GM12878 (cell line): ENCODE data around the gene MARCHF10. TPM values are rescaled to one million over a fixed set of nuclear protein-coding genes. Genes with fewer than 3 reads are reported as not detected.

ENCODE experiments used
- ATAC-seq: fragments of 200-7000 bp; cut with Tn5 transposase; 3 replicates; pipeline ENCODE4 v1.9.1; 2020; ENCODE audit warnings: mild to moderate bottlenecking, moderate library complexity
- BruUV-seq: library from RNA; stranded (reverse); fragments of 400-500 nt; replicated peaks from 2 replicates; lab custom pipeline; 2021; lab: Mats Ljungman, UMichigan
- CTCF ChIA-PET: fragments of 300-600 bp; sonication (Branson Sonifier 250); formaldehyde crosslinking; extraction: SDS; loops from one replicate; lab custom pipeline; 2021; ENCODE audit warnings: inconsistent platforms; lab: Yijun Ruan, JAX
- POLR2A ChIA-PET: fragments of 350-600 bp; formaldehyde crosslinking; extraction: SDS; loops from one replicate; lab custom pipeline; 2021; ENCODE audit warnings: inconsistent platforms; lab: Charles Lee
- RAD21 ChIA-PET: fragments of 300-600 bp; sonication (Branson Sonifier 250); formaldehyde crosslinking; loops from one replicate; lab custom pipeline; 2023; ENCODE audit warnings: antibody characterized with exemption; ENCODE audit not compliant: unreplicated experiment; lab: Charles Lee
- SMC1A ChIA-PET: fragments of 300-600 bp; sonication (Branson Sonifier 250); formaldehyde crosslinking; loops from one replicate; lab custom pipeline; 2023; ENCODE audit not compliant: unreplicated experiment, uncharacterized antibody; lab: Charles Lee
- DNase-seq: peaks from one replicate; pipeline ENCODE4 v3.0.0-alpha.2; 2011; ENCODE audit warnings: low read depth, low spot score
- FAIRE-seq: peaks from 3 replicates; lab custom pipeline; 2011; peaks lifted over from hg19 to GRCh38; lab: Jason Lieb, UNC
- H2AFZ ChIP-seq: 2 replicates; pipeline ENCODE4 v1.6.0; 2011; ENCODE audit warnings: low read depth, low read length, control low read depth; ENCODE audit not compliant: control insufficient read depth
- H3K27ac ChIP-seq: 2 replicates; pipeline ENCODE4 v1.5.1; 2011; ENCODE audit warnings: control low read depth; ENCODE audit not compliant: control insufficient read depth, insufficient read depth
- H3K27me3 ChIP-seq, 2 experiments: replicated peaks in 1 of 2; 2 replicates each; pipeline versions ENCODE4 v1.6.0 to v1.6.1; 2011; ENCODE audit warnings: low read length in 1 of 2; ENCODE audit not compliant: control insufficient read depth in 2 of 2, insufficient read depth in 2 of 2
- H3K36me3 ChIP-seq, 2 experiments: 2 replicates each; pipeline ENCODE4 v1.5.1; 2011; ENCODE audit warnings: low read length in 1 of 2; ENCODE audit not compliant: control insufficient read depth in 2 of 2, insufficient read depth in 2 of 2
- H3K4me1 ChIP-seq: 2 replicates; pipeline ENCODE4 v1.6.1; 2011; ENCODE audit warnings: mild to moderate bottlenecking, low read length, moderate library complexity, mixed read lengths; ENCODE audit not compliant: control insufficient read depth, insufficient read depth
- H3K4me2 ChIP-seq: 2 replicates; pipeline ENCODE4 v1.6.0; 2011; ENCODE audit warnings: control low read depth; ENCODE audit not compliant: control insufficient read depth, insufficient read depth
- H3K4me3 ChIP-seq: fragments of 200-600 bp; sonication (generic); 2 replicates; pipeline ENCODE4 v1.5.1; 2016
- H3K79me2 ChIP-seq: 2 replicates; pipeline ENCODE4 v1.6.0; 2011; ENCODE audit warnings: low read length; ENCODE audit not compliant: control insufficient read depth, insufficient read depth
- H3K9ac ChIP-seq: 2 replicates; pipeline ENCODE4 v1.8.0; 2011; ENCODE audit warnings: low read length, control low read depth, mixed read lengths; ENCODE audit not compliant: control insufficient read depth, insufficient read depth
- H3K9me3 ChIP-seq: replicated peaks from 3 replicates; pipeline ENCODE4 v1.5.1; 2011; ENCODE audit warnings: mild to moderate bottlenecking, low read length; ENCODE audit not compliant: control insufficient read depth, insufficient read depth
- H4K20me1 ChIP-seq: 2 replicates; pipeline ENCODE4 v1.6.0; 2011; ENCODE audit not compliant: control insufficient read depth, insufficient read depth
- E2F8 ChIP-seq: fragments of 450-650 bp; IDR thresholded peaks from 2 replicates; pipeline ENCODE4 v1.6.1; 2018; ENCODE audit warnings: mild to moderate bottlenecking, low read depth, moderate library complexity; ENCODE audit not compliant: partially characterized antibody
- IKZF2 ChIP-seq, 2 experiments: fragments of 450-650 bp; IDR thresholded peaks; 2 replicates each; pipeline ENCODE4 v1.6.1; 2017; ENCODE audit warnings: mild to moderate bottlenecking in 2 of 2, moderate library complexity in 2 of 2
- NFIC ChIP-seq: IDR thresholded peaks from 2 replicates; pipeline ENCODE4 v1.6.1; 2012; ENCODE audit warnings: low read depth, mild to moderate bottlenecking, inconsistent platforms, low read length, moderate library complexity
- RUNX3 ChIP-seq: IDR thresholded peaks from 2 replicates; pipeline ENCODE4 v1.6.1; 2012; ENCODE audit warnings: low read length, inconsistent platforms
- SIN3A ChIP-seq: IDR thresholded peaks from 2 replicates; pipeline ENCODE4 v1.6.1; 2012; ENCODE audit warnings: low read depth, low read length, improper control_type of control experiment
- ZBTB33 ChIP-seq: fragments of 450-650 bp; IDR thresholded peaks from 2 replicates; pipeline ENCODE4 v1.6.1; 2017; ENCODE audit warnings: mild to moderate bottlenecking
- WGBS: methylation state at CpG from one replicate; pipeline ENCODE4 v1.1.6; 2016; ENCODE audit warnings: low lambda C conversion rate; ENCODE audit not compliant: insufficient replicate concordance, insufficient coverage; ENCODE audit errors: missing lambda C conversion rate; 5-methylcytosine and 5-hydroxymethylcytosine counted together
- in situ Hi-C: fragments of 300-500 bp; cut with MboI; formaldehyde crosslinking; loops from 9 replicates; pipeline ENCODE4 v1.14.3; 2018; ENCODE audit warnings: mixed read lengths
- intact Hi-C: fragments of 100-400 bp; cut with micrococcal nuclease; formaldehyde crosslinking; loops from one replicate; pipeline ENCODE4 v1.14.2; 2022; ENCODE audit not compliant: unreplicated experiment
- polyA plus RNA-seq, 11 experiments: library from polyadenylated mRNA; depleted of rRNA in 4 of 11; unstranded in 6 of 11; stranded (reverse) in 5 of 11; fragments of >200 nt; fragmentation: Nextera tagmentation in 4 of 11; fragmentation: Illumina TruSeq in 1 of 11; extraction: Ambion mirVana in 4 of 11; extraction: Trizol in 1 of 11; gene quantifications; 1 replicate in 1 of 11; 2 replicates in 10 of 11; pipeline versions ENCODE4 v1.2.1 to v1.2.3, GENCODE V29; 2011 to 2016; ENCODE audit warnings: inconsistent platforms in 2 of 11, missing spikeins in 2 of 11, low read depth in 1 of 11
- total RNA-seq, 4 experiments: library from RNA; depleted of rRNA in 3 of 4; stranded (reverse); fragments of >200 nt in 3 of 4; fragmentation: Illumina TruSeq in 1 of 4; extraction: Trizol in 1 of 4; gene quantifications; 2 replicates each; pipeline versions ENCODE4 v1.2.1 to v1.2.3, GENCODE V29; 2013 to 2021

The MARCHF10 gene
- total and polyA plus RNA-seq, 10 of the 15 experiments (the other 5 are each of a cell fraction or from before 2014, with no cell fraction given) = 0.11 to 0.24 TPM; not detected in 8

- H3K9ac ChIP-seq = no peak overlapping the region
- no peak overlapping the region for H3K4me2 ChIP-seq
- BruUV-seq = no TSS peak
- H3K4me3 ChIP-seq = no peak overlapping the region
- no peak overlapping the region for H3K27ac ChIP-seq
- in situ Hi-C loops (no loop called here), intact Hi-C loops (no loop called here)
- H3K27me3 ChIP-seq = no peaks in the 10 kb centered on the region
- no peak for ATAC-seq
- ChIA-PET RAD21 (no interaction called here), CTCF (no interaction called here), SMC1A (no interaction called here), POLR2A (no interaction called here)
- no peak overlapping the region for H2AFZ ChIP-seq
- H3K4me1 ChIP-seq = peaks cover 15% of the 10 kb centered on the region
- DNase-seq = no peak
- 94% methylated on average over 5 of the region's 5 CpGs for WGBS
- TF ChIP-seq RUNX3 = no peak
- no peak for TF ChIP-seq IKZF2 (IDR thresholded peaks at IDR 0.05)
- no peak for TF ChIP-seq E2F8
- no peak for TF ChIP-seq NFIC
- TF ChIP-seq SIN3A = no peak
- TF ChIP-seq ZBTB33 = no peak
- no peaks in the 10 kb centered on the region for H3K79me2 ChIP-seq
- no peaks in the 10 kb centered on the region for H3K36me3 ChIP-seq
- FAIRE-seq = no peak
- peaks cover 5% of the 10 kb centered on the region; the same call in 2 of the 3 replicates for H3K9me3 ChIP-seq
- no peaks in the 10 kb centered on the region for H4K20me1 ChIP-seq
Measured at GRCh38 chr17:62725791-62726249, 82.3 kb downstream of the MARCHF10 start.
